ENCODE results near the gene HECTD4. TPM values are rescaled to one million over a fixed set of nuclear protein-coding genes. Genes with fewer than 3 reads are reported as not detected.

HECTD4 gene
- 21.8 and 22.7 TPM in 2 replicates for total RNA-seq

DNA sequence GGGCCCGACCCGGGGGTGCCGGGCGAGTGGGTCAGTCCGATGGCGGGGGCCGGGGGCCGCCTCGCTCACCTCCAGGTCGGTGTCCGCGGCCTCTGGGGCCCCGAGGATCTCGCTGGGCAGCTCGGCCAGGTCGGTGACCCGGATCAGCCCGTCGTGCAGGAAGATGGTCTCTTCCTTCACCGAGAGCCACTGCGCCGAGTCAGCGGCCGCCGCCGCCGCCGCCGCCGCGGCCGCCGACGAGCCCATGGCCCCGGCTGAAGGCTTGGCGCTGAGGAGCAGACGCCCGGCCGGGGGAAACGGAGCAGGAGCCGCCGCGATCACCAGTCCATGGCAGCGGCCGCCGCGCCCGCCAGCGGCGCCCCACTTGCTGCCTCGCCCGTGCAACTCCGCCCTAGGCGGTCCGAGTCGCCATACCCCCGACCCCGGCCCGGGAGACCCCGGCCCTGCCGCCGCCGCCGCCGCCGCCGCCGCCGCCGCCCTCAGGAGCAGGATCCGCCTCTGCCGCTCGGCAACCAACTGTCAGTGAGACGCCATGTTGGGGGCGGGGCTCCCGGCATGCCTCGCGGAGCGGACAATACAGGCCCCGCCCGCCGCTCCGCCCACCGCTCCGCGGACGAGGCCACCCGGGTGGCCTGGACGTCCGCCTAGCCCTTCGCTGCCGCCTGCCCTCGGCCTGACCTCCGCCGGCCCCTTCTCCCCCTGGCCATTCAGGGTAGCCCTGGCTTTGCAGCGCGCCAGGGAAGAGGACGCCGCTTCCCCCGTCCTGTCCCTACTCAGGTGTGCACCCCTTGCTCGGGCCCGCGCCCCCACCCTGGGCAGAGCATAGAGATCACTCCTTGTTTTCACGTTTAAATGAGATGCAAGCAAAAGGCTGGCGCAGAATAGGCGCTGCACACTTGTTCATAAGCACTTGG is at the start of gene HECTD4:
HECTD4 (minus strand) TSS at position 549 of the 914 bp plus-strand sequence; CDS start at position 246, 303 bp downstream.
- TF ChIP-seq CTCF (IDR thresholded peaks at IDR 0.05; ENCODE audit: insufficient read depth, low read length, poor library complexity, severe bottlenecking): no peak
- no peaks in the 10 kb centered on the region for H3K36me3 ChIP-seq (ENCODE audit: control insufficient read depth, insufficient read depth, low read length)
- peak; percentile 32 for DNase-seq (ENCODE audit: low read depth)
- no peaks in the 10 kb centered on the region for H3K27me3 ChIP-seq (ENCODE audit: control insufficient read depth, insufficient read depth, low read length)
- H3K4me3 ChIP-seq (ENCODE audit: low read depth, low read length): peak within 1 kb of the TSS; percentile 76

DNA sequence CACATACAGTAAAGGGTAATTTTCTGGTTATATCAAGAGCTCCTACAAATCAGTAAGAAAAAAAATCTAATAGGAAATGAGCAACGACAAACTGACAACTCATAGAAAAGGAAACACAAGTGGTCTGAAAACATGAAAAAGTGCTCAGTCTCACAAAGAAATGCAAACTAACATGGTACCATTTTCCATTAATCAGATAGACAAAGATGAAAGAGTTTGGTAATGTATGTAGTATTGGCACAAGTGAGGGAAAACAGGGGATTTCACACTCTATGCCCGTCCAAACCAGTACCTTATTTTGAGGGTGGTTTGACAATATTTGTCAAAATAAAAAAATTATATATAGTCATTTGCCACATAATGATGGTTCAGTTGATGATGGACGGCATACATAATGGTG is 49.7 kb upstream of the HECTD4 start:
- TF ChIP-seq CTCF (IDR thresholded peaks at IDR 0.05; ENCODE audit: insufficient read depth, low read length, poor library complexity, severe bottlenecking): no peak
- no peaks in the 10 kb centered on the region for H3K27me3 ChIP-seq (ENCODE audit: control insufficient read depth, insufficient read depth, low read length)
- H3K4me3 ChIP-seq (ENCODE audit: low read depth, low read length): no peak overlapping the region
- H3K36me3 ChIP-seq (ENCODE audit: control insufficient read depth, insufficient read depth, low read length): no peaks in the 10 kb centered on the region
- DNase-seq (ENCODE audit: low read depth): no peak

GRCh38 chr12:112430929-112431328 is 48.7 kb upstream of the HECTD4 start:
- Histone ChIP-seq H3K36me3 (ENCODE audit: control insufficient read depth, insufficient read depth, low read length) (no peaks in the 10 kb centered on the region), H3K27me3 (ENCODE audit: control insufficient read depth, insufficient read depth, low read length) (no peaks in the 10 kb centered on the region), H3K4me3 (ENCODE audit: low read depth, low read length) (no peak overlapping the region)
- no peak for DNase-seq (ENCODE audit: low read depth)
- no peak for TF ChIP-seq CTCF (IDR thresholded peaks at IDR 0.05; ENCODE audit: insufficient read depth, low read length, poor library complexity, severe bottlenecking)

- no peak for TF ChIP-seq CTCF (IDR thresholded peaks at IDR 0.05; ENCODE audit: insufficient read depth, low read length, poor library complexity, severe bottlenecking)
- DNase-seq (ENCODE audit: low read depth): no peak
- Histone ChIP-seq H3K36me3 (ENCODE audit: control insufficient read depth, insufficient read depth, low read length) (no peaks in the 10 kb centered on the region), H3K4me3 (ENCODE audit: low read depth, low read length) (no peak overlapping the region), H3K27me3 (ENCODE audit: control insufficient read depth, insufficient read depth, low read length) (no peaks in the 10 kb centered on the region)
Measured at GRCh38 chr12:112427760-112428159, 45.5 kb upstream of the HECTD4 start.

DNA sequence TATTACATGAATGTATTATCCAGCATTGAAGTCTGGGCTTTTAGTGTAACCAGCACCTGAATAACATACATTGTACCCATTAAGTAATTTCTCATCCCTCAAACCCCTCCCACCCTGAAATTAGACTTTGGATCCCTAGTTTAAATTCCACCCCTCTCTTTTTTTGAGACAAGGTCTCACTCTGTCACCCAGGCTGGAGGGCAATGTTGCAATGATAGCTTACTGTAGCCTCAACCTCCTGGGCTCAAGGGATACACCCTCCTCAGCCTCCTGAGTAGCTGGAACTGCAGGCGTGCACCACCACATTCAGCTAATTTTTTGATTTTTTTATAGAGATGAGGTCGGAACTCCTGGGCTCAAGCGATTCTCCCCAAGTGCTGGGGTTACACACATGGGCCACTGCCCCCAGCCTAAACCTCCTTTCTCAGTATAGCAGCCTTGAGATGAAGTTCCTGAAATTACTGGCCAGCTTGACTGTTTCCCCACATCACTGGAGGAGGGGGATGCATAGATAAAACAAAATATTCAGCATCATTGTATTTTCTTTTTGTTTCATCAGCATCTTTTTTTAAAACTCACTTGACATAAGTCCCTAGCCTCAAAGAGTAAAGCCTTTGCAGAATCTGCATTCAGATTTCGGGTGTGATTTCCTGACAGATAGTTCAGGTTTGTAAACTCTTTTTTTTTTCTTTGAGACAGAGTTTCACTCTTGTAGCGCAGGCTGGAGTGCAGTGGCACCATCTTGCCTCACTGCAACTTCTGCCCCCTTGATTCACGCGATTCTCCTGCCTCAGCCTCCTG is 43.6 kb upstream of the HECTD4 start:
- no peak for TF ChIP-seq CTCF (IDR thresholded peaks at IDR 0.05; ENCODE audit: insufficient read depth, low read length, poor library complexity, severe bottlenecking)
- DNase-seq (ENCODE audit: low read depth): no peak
- no peaks in the 10 kb centered on the region for H3K36me3 ChIP-seq (ENCODE audit: control insufficient read depth, insufficient read depth, low read length)
- H3K4me3 ChIP-seq (ENCODE audit: low read depth, low read length): no peak overlapping the region
- H3K27me3 ChIP-seq (ENCODE audit: control insufficient read depth, insufficient read depth, low read length): no peaks in the 10 kb centered on the region
